Psoas muscle (tissue), 8 donors: ENCODE results near the gene CLSTN3. TPM values are rescaled to one million over a fixed set of nuclear protein-coding genes. Genes with fewer than 3 reads are reported as not detected.

Experiments used
- ATAC-seq, 4 donors: fragments of 200-7000 bp; cut with Tn5 transposase; one replicate each; pipeline ENCODE4 v1.9.1; 2020; ENCODE audit warnings: moderate library complexity in 3 of 4, mild to moderate bottlenecking in 2 of 4
- DNase-seq, 2 donors: peaks; one replicate each; pipeline ENCODE4 v3.0.0-alpha.2; 2020
- H3K27ac ChIP-seq: fragments of 200-600 bp; one replicate; pipeline ENCODE4 v1.8.0; 2022
- H3K27me3 ChIP-seq, 3 donors: fragments of 200-600 bp in 1 of 3; one replicate each; pipeline versions ENCODE4 v1.6.1 to v1.8.0; 2013 to 2022; ENCODE audit warnings: low read length in 2 of 3, mild to moderate bottlenecking in 2 of 3, moderate library complexity in 1 of 3; ENCODE audit not compliant: insufficient read depth in 3 of 3
- H3K36me3 ChIP-seq, 2 donors: fragments of 200-600 bp in 1 of 2; one replicate each; pipeline versions ENCODE4 v1.6.1 to v1.8.0; 2013 to 2022; ENCODE audit warnings: low read depth in 1 of 2, mild to moderate bottlenecking in 1 of 2, moderate library complexity in 1 of 2; ENCODE audit not compliant: insufficient read depth in 1 of 2
- H3K4me1 ChIP-seq: fragments of 200-600 bp; one replicate; pipeline ENCODE4 v1.8.0; 2022
- H3K4me3 ChIP-seq: fragments of 200-600 bp; one replicate; pipeline ENCODE4 v1.8.0; 2022; ENCODE audit warnings: mild to moderate bottlenecking
- H3K9me3 ChIP-seq: fragments of 200-600 bp; one replicate; pipeline ENCODE4 v1.8.0; 2022
- WGBS, 3 donors: extraction: QIAGEN DNeasy Blood & Tissue Kit; methylation state at CpG; one replicate each; pipeline versions ENCODE4 v1.1.6 to v1.1.7; 2013; 5-methylcytosine and 5-hydroxymethylcytosine counted together
- intact Hi-C, 2 donors: fragments of 100-400 bp; cut with DNase I; formaldehyde crosslinking; loops; one replicate each; pipeline versions ENCODE4 v1.11.0 to v1.14.2; 2022
- long read RNA-seq, 2 donors: library from polyadenylated mRNA; unstranded; transcript quantifications; one replicate each; pipeline ENCODE4 v2.0.0, GENCODE V29; 2021
- polyA plus RNA-seq, 3 donors: library from polyadenylated mRNA; stranded (reverse); fragments of 200-250 nt; gene quantifications; one replicate each; pipeline ENCODE4 v1.2.3, GENCODE V29; 2013
- total RNA-seq, 4 donors: library from RNA; stranded (reverse); fragmentation: NEBNext Ultra II Directional in 2 of 4; extraction: Animal tissue kit (Norgen Biotek cat#: 25700) in 2 of 4; gene quantifications; one replicate each; pipeline versions ENCODE4 v1.2.1 to v1.2.4, GENCODE V29; 2021 to 2023
- TF ChIP-seq, protein P1 (sequence below): fragments of 200-600 bp; IDR thresholded peaks from one replicate; pipeline ENCODE4 v1.8.0; 2022; ENCODE audit warnings: antibody characterized with exemption
- donor health status: healthy with polysubstance abuse.
- donor health status: DM: no; HTN: no; CAD: no; lungs with moderate emphysema.
- donor health status: Bipolar disorder and iron deficiency.
- donor health status: healthy.
- donor health status: DM: yes; HTN: yes; CAD: no.
- donor health status: DM: no; HTN: no; CAD: no.
- donor health status: DM: no; HTN: no; CAD: no.
- donor health status: DM: yes; HTN: yes; CAD: no.

The CLSTN3 gene
- 1 to 10 TPM; 2.8 to 5.1 (median 3.3) TPM for total RNA-seq
- polyA plus RNA-seq = 1 to 10 TPM; 1.2 to 3.6 (median 1.3) TPM
- long read RNA-seq, donor 1 = 0 reads
- long read RNA-seq, donor 2 = 0 reads

GRCh38 chr12:7129872-7130691 lies at the start of gene CLSTN3:
CLSTN3 (plus strand) TSS chr12:7130371; CDS start chr12:7130649, 278 bp downstream.
- TF ChIP-seq, protein P1, sequence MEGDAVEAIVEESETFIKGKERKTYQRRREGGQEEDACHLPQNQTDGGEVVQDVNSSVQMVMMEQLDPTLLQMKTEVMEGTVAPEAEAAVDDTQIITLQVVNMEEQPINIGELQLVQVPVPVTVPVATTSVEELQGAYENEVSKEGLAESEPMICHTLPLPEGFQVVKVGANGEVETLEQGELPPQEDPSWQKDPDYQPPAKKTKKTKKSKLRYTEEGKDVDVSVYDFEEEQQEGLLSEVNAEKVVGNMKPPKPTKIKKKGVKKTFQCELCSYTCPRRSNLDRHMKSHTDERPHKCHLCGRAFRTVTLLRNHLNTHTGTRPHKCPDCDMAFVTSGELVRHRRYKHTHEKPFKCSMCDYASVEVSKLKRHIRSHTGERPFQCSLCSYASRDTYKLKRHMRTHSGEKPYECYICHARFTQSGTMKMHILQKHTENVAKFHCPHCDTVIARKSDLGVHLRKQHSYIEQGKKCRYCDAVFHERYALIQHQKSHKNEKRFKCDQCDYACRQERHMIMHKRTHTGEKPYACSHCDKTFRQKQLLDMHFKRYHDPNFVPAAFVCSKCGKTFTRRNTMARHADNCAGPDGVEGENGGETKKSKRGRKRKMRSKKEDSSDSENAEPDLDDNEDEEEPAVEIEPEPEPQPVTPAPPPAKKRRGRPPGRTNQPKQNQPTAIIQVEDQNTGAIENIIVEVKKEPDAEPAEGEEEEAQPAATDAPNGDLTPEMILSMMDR = no peak
- Histone ChIP-seq H3K36me3 (no peaks in the 10 kb centered on the region), H3K27me3 (peaks cover 0 to 31% (median 5%) of the 10 kb centered on the region in 3 donors), H3K9me3 (no peaks in the 10 kb centered on the region), H3K27ac (peak within 1 kb of the TSS; percentile 3), H3K4me1 (peaks cover 8% of the 10 kb centered on the region), H3K4me3 (peak within 1 kb of the TSS; percentile 65)
- 0 to 1% (median 0%) methylated on average over 27 to 40 of the region's 40 CpGs for WGBS, 3 donors
- peak; percentile 81 to 87 for DNase-seq
- peak; percentile 62 to 81 (median 72) for ATAC-seq
- intact Hi-C loops = no loop called here

DNA sequence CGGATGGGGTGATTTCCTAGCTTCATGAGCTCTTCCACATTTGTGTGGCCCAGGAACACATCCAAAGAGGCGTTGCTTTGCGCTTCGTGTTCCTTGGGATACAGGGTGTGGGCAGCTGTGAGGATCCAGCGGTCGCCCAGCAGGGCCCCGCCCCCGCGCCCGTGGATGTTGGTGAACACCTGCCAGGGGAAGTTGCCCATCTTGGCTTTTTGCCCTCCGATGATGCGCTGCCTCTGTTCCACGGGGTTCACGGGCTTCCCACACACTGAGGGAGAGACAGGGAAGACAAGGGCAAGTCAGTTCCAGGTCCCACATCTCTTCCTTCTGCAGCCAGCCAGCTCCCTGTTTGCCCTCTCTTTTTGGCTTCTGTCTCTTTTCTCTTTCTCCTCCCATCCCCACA lies 49.1 kb upstream of the CLSTN3 start:
- peak in 1 of 4 donors; percentile 9 for ATAC-seq
- H3K4me1 ChIP-seq = no peaks in the 10 kb centered on the region
- H3K9me3 ChIP-seq = no peaks in the 10 kb centered on the region
- H3K27ac ChIP-seq = no peak overlapping the region
- no peaks in the 10 kb centered on the region for H3K27me3 ChIP-seq
- TF ChIP-seq, protein P1 = no peak
- intact Hi-C loops = no loop called here
- H3K36me3 ChIP-seq = peaks cover 0 to 16% of the 10 kb centered on the region in 2 donors
- WGBS, 3 donors = 60 to 66% (median 62%) methylated on average over 14 of the region's 14 CpGs
- no peak overlapping the region for H3K4me3 ChIP-seq
- DNase-seq = no peak

DNA sequence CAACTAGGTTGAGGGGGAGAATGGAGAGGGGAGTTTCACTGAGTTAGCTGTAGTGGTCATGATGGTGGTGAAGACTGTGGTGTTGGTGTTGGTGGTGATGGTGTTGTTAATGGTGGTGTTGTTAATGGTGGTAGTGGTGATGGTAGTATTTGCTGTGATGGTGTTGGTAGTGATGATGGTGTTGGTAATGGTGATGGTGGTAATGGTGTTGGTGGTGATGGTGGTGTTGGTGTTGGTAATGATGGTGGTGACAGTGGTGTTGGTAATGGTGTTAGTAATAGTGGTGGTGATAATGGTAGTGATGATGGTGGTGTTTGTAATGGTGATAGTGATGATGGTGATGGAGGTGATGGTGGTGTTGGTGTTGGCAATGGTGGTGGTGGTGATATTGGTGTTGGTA lies 47.0 kb upstream of the CLSTN3 start:
- Histone ChIP-seq H3K9me3 (no peaks in the 10 kb centered on the region), H3K36me3 (peaks cover 0 to 24% of the 10 kb centered on the region in 2 donors), H3K27me3 (no peaks in the 10 kb centered on the region), H3K4me3 (no peak overlapping the region), H3K4me1 (no peaks in the 10 kb centered on the region), H3K27ac (no peak overlapping the region)
- intact Hi-C loops = no loop called here
- TF ChIP-seq, protein P1 = no peak
- ATAC-seq = no peak
- no peak for DNase-seq

- no peak for ATAC-seq
- TF ChIP-seq, protein P1 = no peak
- DNase-seq = peak in 1 of 2 donors; percentile 54
- H3K4me1 ChIP-seq = peaks cover 6% of the 10 kb centered on the region
- H3K4me3 ChIP-seq = no peak overlapping the region
- H3K27me3 ChIP-seq = no peaks in the 10 kb centered on the region
- H3K27ac ChIP-seq = no peak overlapping the region
- H3K9me3 ChIP-seq = no peaks in the 10 kb centered on the region
- H3K36me3 ChIP-seq = peaks cover 0 to 22% of the 10 kb centered on the region in 2 donors
- 84 to 88% (median 85%) methylated on average over 11 of the region's 11 CpGs for WGBS, 3 donors
- intact Hi-C loops = no loop called here
Measured at GRCh38 chr12:7089196-7089871, 40.8 kb upstream of the CLSTN3 start.
